ENCODE data around the gene LPP. TPM values are rescaled to one million over a fixed set of nuclear protein-coding genes. Genes with fewer than 3 reads are reported as not detected.

Gene LPP
- total and polyA plus RNA-seq, 9 of the 15 experiments (the other 6 are each of a cell fraction or from before 2014, with no cell fraction given) = 0.07 to 0.18 TPM; not detected in 7

- no peak for TF ChIP-seq ELF2 (CRISPR knock-in tag; IDR thresholded peaks at IDR 0.05)
- no peak for TF ChIP-seq ZNF253 (CRISPR knock-in tag; conservative IDR thresholded peaks at IDR 0.05)
- no peak for TF ChIP-seq ATF3 (IDR thresholded peaks at IDR 0.05)
- TF ChIP-seq ATF3 (CRISPR knock-in tag; conservative IDR thresholded peaks at IDR 0.05) = no peak
- no peak for TF ChIP-seq CHAMP1 (IDR thresholded peaks at IDR 0.05)
- TF ChIP-seq NONO (IDR thresholded peaks at IDR 0.05; ENCODE audit: low read depth in 2 of 2, low read length in 1 of 2) = no peak
- TF ChIP-seq ATF6 (CRISPR knock-in tag; IDR thresholded peaks at IDR 0.05) = no peak
- no peak for TF ChIP-seq CBFA2T2 (conservative IDR thresholded peaks at IDR 0.05)
- TF ChIP-seq TCFL5 (CRISPR knock-in tag; conservative IDR thresholded peaks at IDR 0.05) = no peak
- H3K9me1 ChIP-seq (ENCODE audit: control insufficient read depth, insufficient read depth, low read length) = no peaks in the 10 kb centered on the region
- H3K79me2 ChIP-seq (ENCODE audit: control insufficient read depth, insufficient read depth, low read length) = no peaks in the 10 kb centered on the region
- ATAC-seq (no peak), FAIRE-seq (no peak), DNase-seq (ENCODE audit: extremely low read depth in 1 of 4, low spot score in 3 of 4) (no peak)
- 0% methylated on average over 4 of the region's 4 CpGs for WGBS (ENCODE audit: insufficient coverage, low coverage, missing lambda C conversion rate)
- in situ Hi-C loops (cut with MboI) = no loop called here
- no peak overlapping the region for H3K4me3 ChIP-seq
- no peak overlapping the region for H3K4me2 ChIP-seq (ENCODE audit: insufficient read depth, low read length)
- no peak overlapping the region for H3K9ac ChIP-seq (ENCODE audit: insufficient read depth in 1 of 2, low read depth in 2 of 2, low read length in 2 of 2)
- BruUV-seq (replicated peaks) = no TSS peak
- H2AFZ ChIP-seq (ENCODE audit: low read depth, low read length) = no peak overlapping the region
- intact Hi-C loops (cut with micrococcal nuclease) = no loop called here
- CTCF ChIA-PET (ENCODE audit: low intra/inter-chr PET ratio) = no interaction called here
- no peaks in the 10 kb centered on the region for H3K4me1 ChIP-seq (replicated peaks in 1 of 2; ENCODE audit: control insufficient read depth in 2 of 2, insufficient read depth in 2 of 2, low read length in 2 of 2)
- POLR2A ChIA-PET = interaction anchor here (0.6 kb wide), 1 partner anchor 1822 kb away, joined by 5 read pairs; no protein-coding TSS in a partner anchor
- H3K27me3 ChIP-seq (ENCODE audit: control insufficient read depth in 2 of 2, insufficient read depth in 2 of 2, low read length in 2 of 2) = no peaks in the 10 kb centered on the region
- H3K9me3 ChIP-seq (replicated peaks; ENCODE audit: control insufficient read depth, insufficient read depth, low read depth, low read length) = no peaks in the 10 kb centered on the region
- no peaks in the 10 kb centered on the region for H3K36me3 ChIP-seq (ENCODE audit: control insufficient read depth, insufficient read depth, low read length)
- no peaks in the 10 kb centered on the region for H4K20me1 ChIP-seq (replicated peaks; ENCODE audit: control insufficient read depth, insufficient read depth, low read length)
- H3K27ac ChIP-seq (ENCODE audit: extremely low read depth, low read depth, low read length) = no peak overlapping the region
Observed at GRCh38 chr3:188139466-188139865, 14.5 kb upstream of the LPP start.

Measured in K562 (cell line).